DMS153 (cell line): ENCODE measurements around the gene ATAD3B.
"Not testable (repeated sequence)": the region's sequence is repeated elsewhere in the genome, so short reads cannot be mapped to it uniquely, and the experiment has no call there.

ENCODE experiments used
- DNase-seq: peaks from one replicate; lab custom pipeline; 2025; lab: John Stamatoyannopoulos, UW

The ATAD3B gene

GRCh38 chr1:1450616-1451015 is 20.9 kb upstream of the ATAD3B start:
- not testable (repeated sequence) for DNase-seq

- DNase-seq, result no peak
Measured at GRCh38 chr1:1451696-1452364, 19.7 kb upstream of the ATAD3B start.

GRCh38 chr1:1452365-1452739 is 19.2 kb upstream of the ATAD3B start:
- peak; percentile 37 for DNase-seq

GRCh38 chr1:1452882-1453281 is 18.7 kb upstream of the ATAD3B start:
- DNase-seq, result no peak

GRCh38 chr1:1454286-1455056 is 17.1 kb upstream of the ATAD3B start:
- not testable (repeated sequence) for DNase-seq

GRCh38 chr1:1455366-1455884 is 16.1 kb upstream of the ATAD3B start:
- DNase-seq, result no peak

- DNase-seq, result not testable (repeated sequence)
Measured at GRCh38 chr1:1455934-1456333, 15.6 kb upstream of the ATAD3B start.

GRCh38 chr1:1456683-1457255 is 14.8 kb upstream of the ATAD3B start:
- DNase-seq, result not testable (repeated sequence)

- not testable (repeated sequence) for DNase-seq
Measured at GRCh38 chr1:1459156-1459555, 12.4 kb upstream of the ATAD3B start.

- DNase-seq, result not testable (repeated sequence)
Measured at GRCh38 chr1:1459711-1460110, 11.9 kb upstream of the ATAD3B start.

- no peak for DNase-seq
Measured at GRCh38 chr1:1460540-1461130, 10.9 kb upstream of the ATAD3B start.

- peak; percentile 34 for DNase-seq
Measured at GRCh38 chr1:1461721-1462317, 9.7 kb upstream of the ATAD3B start.

GRCh38 chr1:1462318-1462966 is 9.1 kb upstream of the ATAD3B start:
- DNase-seq, result peak; percentile 78

GRCh38 chr1:1463312-1463711 is 8.3 kb upstream of the ATAD3B start:
- DNase-seq, result no peak

GRCh38 chr1:1468196-1468985 is 3.2 kb upstream of the ATAD3B start:
- DNase-seq, result not testable (repeated sequence)

GRCh38 chr1:1470626-1471388 is 758 bp upstream of the ATAD3B start:
- peak; percentile 12 for DNase-seq

GRCh38 chr1:1472053-1472876 is 700 bp downstream of the ATAD3B start:
- not testable (repeated sequence) for DNase-seq

GRCh38 chr1:1476011-1476410 is 4.4 kb downstream of the ATAD3B start:
- not testable (repeated sequence) for DNase-seq

- DNase-seq, result no peak
Measured at GRCh38 chr1:1477206-1477605, 5.6 kb downstream of the ATAD3B start.
